BE2C (cell line): ENCODE measurements around the gene GPR173.

ENCODE experiments used
- DNase-seq: peaks from one replicate; pipeline ENCODE4 v3.0.0-alpha.2; 2020
- H3K27me3 ChIP-seq: fragments of 250-450 bp; sonication (Bioruptor Pico); 2 replicates; pipeline ENCODE4 v1.5.1; 2020; ENCODE audit warnings: mild to moderate bottlenecking
- H3K36me3 ChIP-seq: fragments of 250-450 bp; sonication (Bioruptor Pico); 2 replicates; pipeline ENCODE4 v1.5.1; 2020; ENCODE audit warnings: mild to moderate bottlenecking
- H3K4me1 ChIP-seq: fragments of 250-450 bp; sonication (Bioruptor Pico); 2 replicates; pipeline ENCODE4 v1.5.1; 2020
- H3K4me3 ChIP-seq: 2 replicates; pipeline ENCODE4 v1.5.1; 2011; ENCODE audit warnings: low read depth, low read length
- H3K9me3 ChIP-seq: fragments of 250-450 bp; sonication (Bioruptor Pico); 2 replicates; pipeline ENCODE4 v1.5.1; 2020
- TF ChIP-seq, protein P1 (sequence below): IDR thresholded peaks from 2 replicates; pipeline ENCODE4 v1.5.1; 2012; ENCODE audit warnings: mild to moderate bottlenecking, low read depth, low read length

GPR173 gene

DNA sequence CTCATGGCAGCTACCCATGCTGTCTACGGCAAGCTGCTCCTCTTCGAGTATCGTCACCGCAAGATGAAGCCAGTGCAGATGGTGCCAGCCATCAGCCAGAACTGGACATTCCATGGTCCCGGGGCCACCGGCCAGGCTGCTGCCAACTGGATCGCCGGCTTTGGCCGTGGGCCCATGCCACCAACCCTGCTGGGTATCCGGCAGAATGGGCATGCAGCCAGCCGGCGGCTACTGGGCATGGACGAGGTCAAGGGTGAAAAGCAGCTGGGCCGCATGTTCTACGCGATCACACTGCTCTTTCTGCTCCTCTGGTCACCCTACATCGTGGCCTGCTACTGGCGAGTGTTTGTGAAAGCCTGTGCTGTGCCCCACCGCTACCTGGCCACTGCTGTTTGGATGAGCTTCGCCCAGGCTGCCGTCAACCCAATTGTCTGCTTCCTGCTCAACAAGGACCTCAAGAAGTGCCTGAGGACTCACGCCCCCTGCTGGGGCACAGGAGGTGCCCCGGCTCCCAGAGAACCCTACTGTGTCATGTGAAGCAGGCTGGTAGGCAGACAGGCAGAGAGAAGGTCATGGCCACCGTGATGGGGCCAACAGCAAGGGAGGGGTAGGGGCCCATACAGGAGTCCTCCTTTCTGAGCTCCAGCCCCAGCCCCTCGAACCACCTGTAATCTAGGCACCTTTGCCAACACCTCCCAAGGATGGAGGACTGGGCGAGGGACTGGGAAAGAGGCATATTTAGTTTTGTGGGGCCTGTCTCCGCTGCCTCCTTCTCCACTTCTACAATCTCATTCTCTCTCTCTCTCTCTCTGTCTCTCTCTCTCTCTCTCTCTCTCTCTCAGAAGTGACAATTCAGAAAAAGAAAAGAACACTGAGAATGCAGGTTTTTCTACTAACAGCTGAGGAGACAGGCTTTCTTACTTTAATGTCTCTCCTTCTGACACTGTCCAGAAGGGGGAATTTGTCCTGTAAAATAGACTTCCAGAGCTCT is 28.9 kb downstream of the GPR173 start:
- TF ChIP-seq, protein P1, sequence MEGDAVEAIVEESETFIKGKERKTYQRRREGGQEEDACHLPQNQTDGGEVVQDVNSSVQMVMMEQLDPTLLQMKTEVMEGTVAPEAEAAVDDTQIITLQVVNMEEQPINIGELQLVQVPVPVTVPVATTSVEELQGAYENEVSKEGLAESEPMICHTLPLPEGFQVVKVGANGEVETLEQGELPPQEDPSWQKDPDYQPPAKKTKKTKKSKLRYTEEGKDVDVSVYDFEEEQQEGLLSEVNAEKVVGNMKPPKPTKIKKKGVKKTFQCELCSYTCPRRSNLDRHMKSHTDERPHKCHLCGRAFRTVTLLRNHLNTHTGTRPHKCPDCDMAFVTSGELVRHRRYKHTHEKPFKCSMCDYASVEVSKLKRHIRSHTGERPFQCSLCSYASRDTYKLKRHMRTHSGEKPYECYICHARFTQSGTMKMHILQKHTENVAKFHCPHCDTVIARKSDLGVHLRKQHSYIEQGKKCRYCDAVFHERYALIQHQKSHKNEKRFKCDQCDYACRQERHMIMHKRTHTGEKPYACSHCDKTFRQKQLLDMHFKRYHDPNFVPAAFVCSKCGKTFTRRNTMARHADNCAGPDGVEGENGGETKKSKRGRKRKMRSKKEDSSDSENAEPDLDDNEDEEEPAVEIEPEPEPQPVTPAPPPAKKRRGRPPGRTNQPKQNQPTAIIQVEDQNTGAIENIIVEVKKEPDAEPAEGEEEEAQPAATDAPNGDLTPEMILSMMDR: no peak
- Histone ChIP-seq H3K27me3 (no peaks in the 10 kb centered on the region), H3K4me1 (peaks cover 4% of the 10 kb centered on the region; the same call in 1 of the 2 replicates), H3K36me3 (no peaks in the 10 kb centered on the region; the same call in 1 of the 2 replicates), H3K4me3 (no peak overlapping the region), H3K9me3 (no peaks in the 10 kb centered on the region)
- no peak for DNase-seq

DNA sequence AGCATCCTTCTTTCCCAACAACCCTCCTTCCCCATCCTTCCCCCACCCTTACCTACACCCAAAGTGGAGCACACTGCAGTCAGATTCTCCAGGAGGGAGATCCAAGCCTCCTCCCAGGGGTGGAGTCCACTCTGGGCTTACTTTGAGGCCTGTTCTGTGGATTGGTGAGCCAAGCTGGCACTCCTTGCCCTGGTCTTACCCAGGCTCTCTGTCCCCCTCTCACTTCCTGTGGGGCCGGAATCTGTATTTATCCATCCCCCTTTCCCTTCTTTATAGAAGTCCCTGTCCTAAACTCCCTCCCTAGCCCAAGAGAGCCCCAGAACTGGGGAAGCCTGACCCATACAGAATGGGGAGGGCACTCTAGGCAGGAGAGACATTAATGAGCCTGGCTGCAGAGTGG is 30.4 kb downstream of the GPR173 start:
- DNase-seq: no peak
- H3K9me3 ChIP-seq: no peaks in the 10 kb centered on the region
- no peaks in the 10 kb centered on the region for H3K4me1 ChIP-seq
- H3K27me3 ChIP-seq: no peaks in the 10 kb centered on the region
- TF ChIP-seq, protein P1: no peak
- H3K36me3 ChIP-seq: peaks cover 1% of the 10 kb centered on the region; the same call in 1 of the 2 replicates
- H3K4me3 ChIP-seq: no peak overlapping the region

DNA sequence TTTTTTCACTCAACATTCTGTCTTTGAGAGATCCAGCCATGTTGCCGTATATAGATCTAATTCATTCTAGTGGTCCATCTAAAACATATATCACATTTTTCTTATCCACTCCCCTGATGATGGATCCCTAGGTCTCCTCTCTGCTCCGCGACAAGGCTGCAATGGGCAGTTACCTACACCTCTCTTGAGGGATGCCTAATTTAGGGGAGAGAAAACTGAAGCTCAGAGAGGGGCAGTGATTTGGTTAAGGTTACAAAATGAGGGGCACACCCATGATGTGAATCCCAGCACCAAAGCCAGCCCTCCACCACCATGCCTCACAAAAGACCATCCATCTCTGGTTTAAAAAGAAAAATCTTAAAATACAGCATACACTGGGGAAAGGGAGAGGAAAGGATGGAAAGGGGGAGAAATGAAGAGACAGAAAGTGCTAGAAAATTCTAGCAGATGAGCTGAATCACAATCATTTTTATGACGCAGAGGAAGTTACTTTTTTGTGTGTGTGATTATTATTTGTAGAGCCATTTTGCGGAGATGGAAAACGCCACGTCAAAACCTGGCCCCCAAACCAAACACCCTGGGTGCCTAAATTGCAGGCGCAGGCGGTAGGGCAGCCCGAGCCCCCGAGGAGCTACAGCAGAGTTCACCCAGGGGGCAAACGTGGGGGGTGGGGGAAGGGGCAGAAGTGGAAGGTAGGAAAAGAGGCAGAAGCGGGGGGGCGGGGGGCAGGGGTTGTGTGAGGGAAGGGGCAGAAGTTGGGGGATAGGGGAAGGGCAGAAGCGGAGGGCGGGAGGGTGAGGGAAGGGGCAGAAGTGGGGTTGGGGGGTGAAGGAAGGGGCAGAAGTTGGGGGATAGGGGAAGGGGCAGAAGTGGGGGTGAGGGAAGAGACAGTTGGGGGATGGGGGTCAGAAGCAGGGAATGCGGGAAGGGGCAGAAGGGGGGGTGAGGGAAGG is 32.3 kb downstream of the GPR173 start:
- H3K4me3 ChIP-seq: peak overlapping the region; percentile 26
- peaks cover 11% of the 10 kb centered on the region for H3K36me3 ChIP-seq
- no peaks in the 10 kb centered on the region for H3K9me3 ChIP-seq
- TF ChIP-seq, protein P1: no peak
- no peak for DNase-seq
- no peaks in the 10 kb centered on the region for H3K4me1 ChIP-seq
- no peaks in the 10 kb centered on the region for H3K27me3 ChIP-seq

DNA sequence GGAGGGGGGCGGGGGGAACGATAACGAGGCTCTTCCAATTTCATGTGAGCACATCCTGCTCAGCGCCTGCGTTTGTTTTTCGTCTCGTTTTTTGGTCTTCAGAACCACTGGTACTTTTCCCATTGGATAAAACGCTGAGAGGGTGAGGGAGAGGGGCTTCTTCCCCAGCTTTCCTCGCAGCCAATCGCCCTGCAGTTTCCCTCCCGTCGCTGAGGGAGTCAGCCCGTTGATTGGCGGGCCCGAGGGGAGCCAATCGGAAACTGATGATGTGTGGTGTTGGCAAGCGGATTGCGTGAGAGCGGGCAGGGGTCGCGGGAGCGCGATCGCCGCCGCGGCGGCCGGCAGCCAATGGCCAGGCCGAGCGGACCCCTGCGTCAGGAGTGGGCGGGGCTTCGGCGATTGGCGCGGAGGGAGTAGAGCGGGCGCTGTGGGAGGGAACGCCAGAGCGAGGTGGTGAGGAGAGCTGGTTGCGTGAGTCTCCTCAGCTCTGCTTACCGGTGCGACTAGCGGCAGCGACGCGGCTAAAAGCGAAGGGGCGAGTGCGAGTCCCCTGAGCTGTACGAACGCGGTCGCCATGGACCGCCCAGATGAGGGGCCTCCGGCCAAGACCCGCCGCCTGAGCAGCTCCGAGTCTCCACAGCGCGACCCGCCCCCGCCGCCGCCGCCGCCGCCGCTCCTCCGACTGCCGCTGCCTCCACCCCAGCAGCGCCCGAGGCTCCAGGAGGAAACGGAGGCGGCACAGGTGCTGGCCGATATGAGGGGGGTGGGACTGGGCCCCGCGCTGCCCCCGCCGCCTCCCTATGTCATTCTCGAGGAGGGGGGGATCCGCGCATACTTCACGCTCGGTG is 33.6 kb downstream of the GPR173 start, which contains the start of gene TSPYL2:
Gene TSPYL2 (plus strand): TSS at position 443 of the 848 bp plus-strand sequence. CDS start 132 bp downstream, at position 575.
- Histone ChIP-seq H3K4me1 (no peaks in the 10 kb centered on the region), H3K36me3 (peaks cover 12% of the 10 kb centered on the region), H3K27me3 (no peaks in the 10 kb centered on the region), H3K4me3 (peak within 1 kb of the TSS; percentile 76), H3K9me3 (no peaks in the 10 kb centered on the region)
- TF ChIP-seq, protein P1: no peak
- peak; percentile 94 for DNase-seq

DNA sequence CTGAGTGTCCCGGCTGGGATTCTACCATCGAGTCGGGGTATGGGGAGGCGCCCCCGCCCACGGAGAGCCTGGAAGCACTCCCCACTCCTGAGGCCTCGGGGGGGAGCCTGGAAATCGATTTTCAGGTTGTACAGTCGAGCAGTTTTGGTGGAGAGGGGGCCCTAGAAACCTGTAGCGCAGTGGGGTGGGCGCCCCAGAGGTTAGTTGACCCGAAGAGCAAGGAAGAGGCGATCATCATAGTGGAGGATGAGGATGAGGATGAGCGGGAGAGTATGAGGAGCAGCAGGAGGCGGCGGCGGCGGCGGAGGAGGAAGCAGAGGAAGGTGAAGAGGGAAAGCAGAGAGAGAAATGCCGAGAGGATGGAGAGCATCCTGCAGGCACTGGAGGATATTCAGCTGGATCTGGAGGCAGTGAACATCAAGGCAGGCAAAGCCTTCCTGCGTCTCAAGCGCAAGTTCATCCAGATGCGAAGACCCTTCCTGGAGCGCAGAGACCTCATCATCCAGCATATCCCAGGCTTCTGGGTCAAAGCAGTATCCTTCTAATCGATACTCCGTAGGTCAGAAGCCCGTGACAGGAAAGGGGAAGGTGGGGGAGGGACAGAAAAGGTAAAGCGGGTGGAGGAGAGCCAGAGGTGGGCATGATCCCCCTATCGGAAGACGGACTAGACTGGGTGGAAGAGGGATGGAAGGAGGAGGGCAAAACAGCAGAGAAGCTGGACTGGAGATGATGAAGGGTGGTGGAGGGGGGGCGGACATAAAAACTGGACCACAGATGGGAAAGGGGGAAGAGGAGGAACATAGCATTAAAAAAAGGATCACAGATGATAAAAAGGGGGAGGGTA is 34.4 kb downstream of the GPR173 start:
- TF ChIP-seq, protein P1: no peak
- Histone ChIP-seq H3K4me1 (no peaks in the 10 kb centered on the region), H3K4me3 (peak overlapping the region; percentile 76), H3K36me3 (peaks cover 12% of the 10 kb centered on the region), H3K27me3 (no peaks in the 10 kb centered on the region), H3K9me3 (no peaks in the 10 kb centered on the region)
- DNase-seq: no peak
